Measurements from ENCODE around the gene MAP2.

GRCh38 chr2:209533391-209533790 is 109.5 kb downstream of the MAP2 start:
- TF ChIP-seq FOSL1 (IDR thresholded peaks at IDR 0.05; ENCODE audit: insufficient read depth, low read depth, low read length) (no peak), CBX5 (IDR thresholded peaks at IDR 0.05; ENCODE audit: low read depth, low read length) (no peak), EP300 (IDR thresholded peaks at IDR 0.05; ENCODE audit: borderline replicate concordance in 1 of 2, low read depth in 2 of 2, low read length in 2 of 2) (no peak), ZNF274 (IDR thresholded peaks at IDR 0.05; ENCODE audit: borderline replicate concordance, extremely low read depth, low read length) (no peak), POLR2A (IDR thresholded peaks at IDR 0.05; ENCODE audit: control extremely low read depth in 1 of 2, low read depth in 2 of 2, low read length in 2 of 2) (no peak), CTCF (IDR thresholded peaks at IDR 0.05; ENCODE audit: control extremely low read depth in 1 of 3, insufficient read depth in 1 of 3, low read depth in 1 of 3, low read length in 3 of 3) (no peak), TAF1 (IDR thresholded peaks at IDR 0.05; ENCODE audit: low read depth, low read length) (no peak), NRF1 (IDR thresholded peaks at IDR 0.05; ENCODE audit: low read depth, low read length) (no peak), EZH2 (IDR thresholded peaks at IDR 0.05; ENCODE audit: low read depth, low read length, severe bottlenecking) (no peak), RAD21 (IDR thresholded peaks at IDR 0.05 in 1 of 2, conservative IDR thresholded peaks at IDR 0.05 in 1 of 2; ENCODE audit: low read depth in 2 of 2, low read length in 2 of 2) (no peak), POLR2AphosphoS5 (IDR thresholded peaks at IDR 0.05; ENCODE audit: low read depth, low read length) (no peak), TEAD4 (IDR thresholded peaks at IDR 0.05; ENCODE audit: low read depth, low read length) (no peak), MAFK (IDR thresholded peaks at IDR 0.05; ENCODE audit: low read depth, low read length) (no peak), RNF2 (IDR thresholded peaks at IDR 0.05; ENCODE audit: borderline replicate concordance, low read depth, low read length, missing control alignments, poor library complexity, severe bottlenecking) (no peak)

Measured in H1 (cell line).